NCI-H82 (cell line): ENCODE data around the gene SLC4A4.

Experiments
- DNase-seq: peaks from one replicate; lab custom pipeline; 2025; lab: John Stamatoyannopoulos, UW

SLC4A4 gene

DNA sequence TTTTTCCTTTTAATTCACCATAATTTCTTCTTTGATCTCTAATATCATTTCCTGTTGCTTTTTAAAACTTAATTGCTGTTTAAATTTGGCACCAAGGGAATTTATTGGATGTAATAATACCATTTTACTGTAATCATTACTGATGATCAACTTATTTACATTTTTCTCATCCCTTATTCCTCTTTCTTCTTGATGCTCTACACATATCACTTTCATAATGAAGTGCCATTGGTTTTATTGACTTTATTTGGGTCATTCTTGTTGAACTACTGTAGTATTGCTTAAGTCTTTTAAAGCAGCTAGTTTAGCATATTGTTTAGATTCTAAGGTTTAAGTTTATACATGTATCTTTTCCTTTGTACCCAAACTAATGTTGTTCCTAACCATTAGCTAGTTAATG lies 130.7 kb downstream of the SLC4A4 start:
- DNase-seq, result no peak

- DNase-seq, result no peak
Observed at GRCh38 chr4:71470524-71470923, 131.7 kb downstream of the SLC4A4 start.

GRCh38 chr4:71472946-71473345 lies 134.1 kb downstream of the SLC4A4 start:
- no peak for DNase-seq

DNA sequence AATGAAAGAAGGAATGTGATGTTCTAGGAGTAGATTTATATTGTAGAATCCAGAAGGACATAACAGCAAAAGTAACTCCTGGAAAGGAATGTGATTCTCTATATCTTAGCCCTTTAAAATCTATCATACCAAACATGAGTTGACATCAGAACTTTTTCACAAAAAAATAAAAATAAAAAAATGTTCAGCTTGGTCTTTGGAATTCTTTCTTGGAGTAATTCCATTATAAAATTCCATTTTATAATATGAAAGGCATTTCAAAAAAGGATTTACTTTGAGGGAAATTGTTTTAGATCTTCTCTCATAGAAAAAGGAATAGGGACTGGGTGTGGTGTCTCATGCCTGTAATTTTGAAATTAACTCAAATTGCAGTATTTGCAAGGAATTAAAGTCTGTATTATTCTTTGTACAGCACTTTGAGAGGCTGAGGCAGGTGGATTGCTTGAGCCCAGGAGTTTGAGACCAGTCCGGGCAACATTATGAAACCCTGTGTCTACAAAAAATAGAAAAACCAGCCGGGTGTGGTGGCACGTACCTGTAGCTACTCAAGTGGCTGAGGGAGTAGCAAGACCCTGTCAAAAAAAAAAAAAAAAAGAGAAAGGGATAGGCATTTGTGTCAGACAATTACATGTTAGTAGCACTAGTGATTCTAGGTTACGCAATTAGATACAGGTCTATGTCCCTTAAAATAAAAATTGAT lies 134.9 kb downstream of the SLC4A4 start:
- no peak for DNase-seq

- no peak for DNase-seq
Observed at GRCh38 chr4:71474731-71475130, 135.9 kb downstream of the SLC4A4 start.

- DNase-seq, result no peak
Observed at GRCh38 chr4:71476240-71476639, 137.4 kb downstream of the SLC4A4 start.

GRCh38 chr4:71486550-71487343 lies 147.9 kb downstream of the SLC4A4 start:
- no peak for DNase-seq

GRCh38 chr4:71487344-71487920 lies 148.6 kb downstream of the SLC4A4 start:
- no peak for DNase-seq

GRCh38 chr4:71494539-71494938 lies 155.7 kb downstream of the SLC4A4 start:
- DNase-seq, result no peak

DNA sequence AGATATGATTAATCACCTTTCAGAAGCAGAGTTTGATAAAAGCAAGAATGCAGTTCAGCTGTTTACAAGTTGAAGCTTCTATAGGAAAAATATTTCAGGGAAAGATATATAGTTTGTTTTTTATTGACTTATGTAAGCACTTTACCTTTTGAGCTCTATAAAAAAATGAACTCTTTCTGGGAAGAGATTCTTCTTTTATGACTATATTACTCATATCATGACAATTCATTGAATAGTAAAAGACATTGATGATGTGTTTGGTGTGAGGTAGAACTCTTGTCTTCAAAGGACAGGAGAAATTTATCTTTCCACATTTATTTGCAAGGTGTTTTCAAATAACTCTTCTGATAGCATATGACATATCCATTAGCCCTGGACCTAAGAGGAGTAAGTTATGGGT lies 156.6 kb downstream of the SLC4A4 start:
- no peak for DNase-seq

DNA sequence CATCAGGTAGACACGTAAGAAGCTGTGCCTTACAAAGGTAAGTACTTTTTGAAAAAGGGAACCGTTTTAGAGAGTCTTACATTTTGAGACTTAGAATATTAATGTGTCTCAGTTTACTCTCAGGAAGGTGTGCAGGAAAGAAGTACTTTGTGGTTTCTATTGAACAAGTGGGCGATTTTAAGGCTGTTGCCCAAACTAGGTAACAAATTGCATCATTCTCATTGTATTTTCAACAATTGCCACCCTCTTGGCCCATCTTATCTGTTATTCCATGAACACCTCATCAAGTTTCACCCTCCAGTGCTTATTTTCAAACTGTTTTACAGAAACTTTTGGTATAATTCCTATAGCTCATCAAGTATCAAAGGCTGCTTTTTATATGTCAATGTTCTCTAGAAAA lies 158.3 kb downstream of the SLC4A4 start:
- DNase-seq, result no peak

DNA sequence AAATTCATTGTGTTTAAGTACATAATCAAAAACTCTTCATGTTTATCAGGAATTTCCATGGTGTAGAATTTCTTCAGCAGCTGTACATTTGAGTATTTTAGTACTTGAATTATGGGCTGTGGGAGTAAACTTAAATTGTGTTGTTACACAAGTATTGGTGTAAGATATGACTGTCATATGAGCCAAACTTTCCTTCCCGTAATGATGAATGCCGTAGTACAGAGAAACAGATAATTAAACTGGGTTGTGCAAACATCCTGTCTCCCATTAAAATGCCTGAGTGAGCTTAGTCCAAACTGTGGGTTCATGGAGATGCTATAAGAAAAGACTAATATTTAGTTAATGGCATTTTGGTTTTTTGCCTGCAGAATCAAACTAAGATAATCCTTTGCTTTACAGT lies 159.2 kb downstream of the SLC4A4 start:
- DNase-seq, result no peak

DNA sequence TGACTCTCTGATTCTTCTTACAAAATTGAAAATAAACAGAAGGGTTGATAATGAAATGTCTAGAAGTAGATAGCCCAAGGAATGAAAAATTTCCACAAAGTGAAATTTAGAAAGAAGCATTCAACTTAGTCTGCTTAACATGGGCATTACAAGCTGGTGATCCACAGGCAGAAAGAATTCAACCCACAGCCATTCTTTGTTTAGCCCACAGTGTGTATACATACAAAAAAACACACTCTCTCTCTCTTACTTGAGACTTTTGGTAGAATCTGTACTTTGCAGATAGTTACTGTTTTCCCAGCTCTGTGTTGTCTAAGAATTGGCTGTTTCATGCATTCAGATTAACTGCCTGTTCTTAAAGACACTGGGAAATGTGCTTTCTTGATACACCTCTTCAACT lies 159.8 kb downstream of the SLC4A4 start:
- no peak for DNase-seq

DNA sequence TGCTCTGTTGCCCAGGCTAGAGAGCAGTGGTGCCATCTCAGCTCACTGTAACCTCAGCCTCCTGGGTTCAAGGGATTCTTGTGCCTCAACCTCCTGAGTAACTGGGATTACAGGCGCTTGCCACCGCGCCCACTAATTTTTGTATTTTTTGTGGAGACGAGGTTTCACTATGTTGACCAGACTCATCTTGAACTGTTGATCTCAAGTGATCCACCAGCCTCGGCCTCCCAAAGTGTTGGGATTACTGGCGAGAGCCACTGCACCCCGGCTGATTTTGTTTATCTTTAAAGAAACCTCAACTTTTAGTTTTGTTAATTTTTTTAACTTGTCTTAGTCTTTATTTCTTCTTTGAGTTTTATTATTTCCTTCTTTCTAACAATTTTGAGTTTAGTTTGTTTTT lies 163.2 kb downstream of the SLC4A4 start:
- no peak for DNase-seq

GRCh38 chr4:71518283-71518989 lies 179.6 kb downstream of the SLC4A4 start:
- no peak for DNase-seq

- no peak for DNase-seq
Observed at GRCh38 chr4:71520308-71520707, 181.5 kb downstream of the SLC4A4 start.

- no peak for DNase-seq
Observed at GRCh38 chr4:71520850-71521249, 182.0 kb downstream of the SLC4A4 start.

GRCh38 chr4:71524756-71525155 lies 185.9 kb downstream of the SLC4A4 start:
- no peak for DNase-seq

DNA sequence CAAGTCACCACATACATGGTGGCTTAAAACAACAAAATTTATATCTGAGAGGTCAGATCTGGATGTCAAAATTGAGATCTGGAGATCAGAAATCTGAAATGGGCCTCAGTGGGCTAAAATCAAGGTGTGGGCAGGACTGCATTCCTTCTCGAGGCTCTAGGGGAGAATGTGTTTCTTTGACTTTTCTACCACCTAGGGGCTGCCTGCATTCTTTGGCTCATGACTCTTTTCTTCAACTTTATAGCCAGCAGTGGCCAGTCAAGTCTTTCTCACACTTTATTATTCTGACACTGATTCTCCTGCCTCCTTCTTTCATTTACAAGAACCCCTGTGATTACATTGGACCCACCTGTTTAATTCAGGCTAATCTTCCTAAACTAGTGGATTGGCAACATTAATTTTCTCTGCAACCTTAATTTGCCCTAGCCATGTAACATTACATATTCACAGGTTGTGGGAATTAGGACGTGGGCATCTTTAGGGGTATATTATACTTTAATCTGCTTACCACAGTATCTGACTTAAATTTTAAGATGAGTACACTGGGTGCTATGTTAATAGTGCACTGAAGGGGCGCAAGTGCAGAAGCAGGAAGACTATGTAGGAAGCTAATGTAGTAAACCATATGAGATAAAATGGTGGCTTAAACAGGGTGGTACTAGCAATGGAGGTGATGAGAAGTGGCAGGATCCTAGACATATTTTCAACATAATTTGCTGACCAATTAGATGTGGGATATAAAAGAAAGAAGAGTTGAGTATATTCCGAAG lies 188.0 kb downstream of the SLC4A4 start:
- DNase-seq, result peak; percentile 18

DNA sequence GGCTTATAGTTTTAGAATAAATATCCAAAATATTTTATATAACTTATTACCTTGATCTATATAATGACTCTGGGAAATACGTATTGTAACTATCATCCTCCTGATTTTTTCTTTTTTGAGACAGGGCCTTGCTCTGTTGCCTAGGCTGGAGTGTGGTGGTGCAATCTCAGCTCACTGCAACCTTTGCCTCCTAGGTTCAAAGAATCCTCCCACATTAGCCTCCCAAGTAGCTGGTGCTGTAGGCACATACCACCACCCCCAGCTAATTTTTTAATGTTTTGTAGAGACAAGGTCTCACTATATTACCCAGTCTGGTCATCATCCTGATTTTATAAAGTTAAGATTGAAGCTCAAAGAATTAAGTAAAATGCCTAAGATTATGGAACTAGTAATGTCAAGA lies 193.6 kb downstream of the SLC4A4 start:
- DNase-seq, result no peak

GRCh38 chr4:71533121-71533520 lies 194.3 kb downstream of the SLC4A4 start:
- no peak for DNase-seq

DNA sequence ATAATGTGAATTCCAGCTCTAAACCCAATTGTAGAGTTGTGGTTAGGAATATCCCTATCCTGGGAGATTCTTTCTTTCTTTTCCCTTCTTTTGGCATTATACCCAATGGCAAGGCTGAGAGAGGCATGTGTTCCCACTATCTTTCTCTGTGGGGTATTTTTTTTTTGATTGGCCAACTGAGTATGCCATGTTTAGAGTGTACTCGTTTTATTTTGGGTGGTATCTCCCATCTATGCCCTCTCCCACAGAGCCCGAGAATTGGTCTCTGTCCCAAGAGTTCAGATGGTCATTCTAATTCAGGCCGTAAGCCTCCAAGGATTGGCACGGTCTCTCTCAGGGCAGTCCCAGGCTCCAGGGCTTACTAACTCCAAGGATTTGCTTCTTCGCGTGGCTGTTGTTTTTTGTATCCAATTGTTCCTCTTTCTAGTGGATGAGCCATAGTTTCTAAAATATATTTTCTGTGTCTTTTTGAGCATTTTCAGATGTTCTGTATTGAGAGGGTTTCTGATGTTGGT lies 198.8 kb downstream of the SLC4A4 start:
- DNase-seq, result no peak
